ENCODE data around the gene ZFAND5.

- TF ChIP-seq, protein P1, sequence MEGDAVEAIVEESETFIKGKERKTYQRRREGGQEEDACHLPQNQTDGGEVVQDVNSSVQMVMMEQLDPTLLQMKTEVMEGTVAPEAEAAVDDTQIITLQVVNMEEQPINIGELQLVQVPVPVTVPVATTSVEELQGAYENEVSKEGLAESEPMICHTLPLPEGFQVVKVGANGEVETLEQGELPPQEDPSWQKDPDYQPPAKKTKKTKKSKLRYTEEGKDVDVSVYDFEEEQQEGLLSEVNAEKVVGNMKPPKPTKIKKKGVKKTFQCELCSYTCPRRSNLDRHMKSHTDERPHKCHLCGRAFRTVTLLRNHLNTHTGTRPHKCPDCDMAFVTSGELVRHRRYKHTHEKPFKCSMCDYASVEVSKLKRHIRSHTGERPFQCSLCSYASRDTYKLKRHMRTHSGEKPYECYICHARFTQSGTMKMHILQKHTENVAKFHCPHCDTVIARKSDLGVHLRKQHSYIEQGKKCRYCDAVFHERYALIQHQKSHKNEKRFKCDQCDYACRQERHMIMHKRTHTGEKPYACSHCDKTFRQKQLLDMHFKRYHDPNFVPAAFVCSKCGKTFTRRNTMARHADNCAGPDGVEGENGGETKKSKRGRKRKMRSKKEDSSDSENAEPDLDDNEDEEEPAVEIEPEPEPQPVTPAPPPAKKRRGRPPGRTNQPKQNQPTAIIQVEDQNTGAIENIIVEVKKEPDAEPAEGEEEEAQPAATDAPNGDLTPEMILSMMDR (IDR thresholded peaks at IDR 0.05; ENCODE audit: low read depth, low read length, poor library complexity, severe bottlenecking), result no peak
- no peak for TF ChIP-seq EZH2phosphoT487 (IDR thresholded peaks at IDR 0.05; ENCODE audit: borderline replicate concordance, low read length)
These were observed 30.2 kb downstream of the ZFAND5 start for GRCh38 chr9:72334658-72335337.
